ENCODE results near the gene PPL. TPM values are rescaled to one million over a fixed set of nuclear protein-coding genes. Genes with fewer than 3 reads are reported as not detected.

The PPL gene
- total and polyA plus RNA-seq, 2 donors (not counting 3 experiments of a cell fraction or from before 2014, with no cell fraction given): 0.07 to 0.20 TPM

DNA sequence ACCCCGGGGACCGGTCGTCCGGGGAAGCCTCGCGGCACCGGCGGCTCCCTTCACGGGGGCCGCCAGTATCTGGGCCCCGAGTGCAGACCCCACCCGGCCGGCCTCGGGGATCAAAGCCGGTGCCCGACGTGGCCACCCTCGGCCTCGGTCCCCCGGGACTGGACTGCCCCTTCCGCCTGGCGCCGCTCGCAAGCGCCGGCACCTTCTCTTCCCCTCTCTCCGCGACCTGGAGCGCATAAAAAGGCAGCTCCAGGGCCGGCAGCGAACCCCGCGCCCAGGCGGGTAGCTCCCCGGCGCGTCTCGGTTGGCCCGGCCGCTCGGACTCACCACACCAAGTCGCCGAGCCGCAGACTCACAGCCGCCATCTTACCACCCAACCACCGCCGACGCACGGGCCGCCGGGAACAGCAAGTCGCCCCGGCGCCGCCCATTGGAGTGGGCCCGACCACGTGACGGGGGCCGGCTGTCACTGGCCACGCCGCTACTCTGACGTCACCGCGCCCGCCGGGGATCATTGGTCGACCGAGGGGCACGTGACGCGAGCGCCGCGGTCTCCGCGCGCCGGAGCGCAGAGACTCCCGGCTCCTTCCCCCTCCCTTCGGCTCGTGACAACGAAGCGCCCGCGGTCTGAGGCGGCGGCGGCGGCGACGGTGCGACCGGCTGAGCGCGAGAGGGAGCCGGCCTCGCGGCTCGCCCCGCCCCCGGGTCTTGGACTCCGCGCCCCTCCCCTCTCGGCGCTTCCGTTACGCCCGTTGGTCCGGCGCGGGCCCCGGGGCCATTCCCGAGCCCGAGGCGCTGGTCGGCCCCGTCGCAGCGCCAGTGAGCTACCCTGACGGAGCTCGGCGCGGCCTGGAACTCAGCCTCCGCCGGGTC is 89.8 kb downstream of the PPL start, which contains the start of the genes GLYR1 and UBN1:
GLYR1 (minus strand) TSS at position 388 of the 873 bp plus-strand sequence; CDS start at position 365, 23 bp downstream.
UBN1 (plus strand) TSS at position 581 of the 873 bp plus-strand sequence. CDS start 5,437 bp downstream, outside the sequence.
- H3K4me1 ChIP-seq (ENCODE audit: control insufficient read depth, extremely low read depth, insufficient read depth, low read length): peaks cover 40% of the 10 kb centered on the region
- ChIA-PET CTCF (interaction anchor here (0.9 to 1.3 kb wide), 4 partner anchors 11 to 109 kb away, joined by 3 to 5 read pairs (median 4); no protein-coding TSS in a partner anchor), POLR2A (no interaction called here)
- H3K9me1 ChIP-seq (replicated peaks; ENCODE audit: control insufficient read depth, extremely low read depth, insufficient read depth, low read length): no peaks in the 10 kb centered on the region
- DNase-seq (ENCODE audit: low read depth, low spot score): peak; percentile 97
- dilution Hi-C loops (cut with MboI; ENCODE audit: extremely low pct_ligation_motif_present, low sequenced_read_pairs) (no loop called here), intact Hi-C loops (cut with micrococcal nuclease) (loop anchor here (1.0 to 2.0 kb wide), 3 partner anchors 44 to 109 kb away; no protein-coding TSS in a partner anchor)
- peaks cover 76% of the 10 kb centered on the region for H3K79me2 ChIP-seq (ENCODE audit: control insufficient read depth, insufficient read depth, low read length)
- H3K4me2 ChIP-seq (ENCODE audit: insufficient read depth, low read length): peak within 1 kb of the TSS; percentile 85
- BruUV-seq (replicated peaks): no TSS peak
- TF ChIP-seq POLR2A (IDR thresholded peaks at IDR 0.05; ENCODE audit: low read depth, low read length) (peak; percentile 81), EZH2 (IDR thresholded peaks at IDR 0.05; ENCODE audit: borderline replicate concordance, low read depth, low read length, severe bottlenecking) (no peak), POLR2AphosphoS5 (IDR thresholded peaks at IDR 0.05; ENCODE audit: insufficient read depth, low read depth, low read length) (peak; percentile 88), GATA2 (IDR thresholded peaks at IDR 0.05; ENCODE audit: insufficient read depth, insufficient read length, low read depth, low read length) (no peak), FOS (IDR thresholded peaks at IDR 0.05; ENCODE audit: borderline replicate concordance, insufficient read depth, low read length) (peak; percentile 10)
- TF ChIP-seq, protein P1, sequence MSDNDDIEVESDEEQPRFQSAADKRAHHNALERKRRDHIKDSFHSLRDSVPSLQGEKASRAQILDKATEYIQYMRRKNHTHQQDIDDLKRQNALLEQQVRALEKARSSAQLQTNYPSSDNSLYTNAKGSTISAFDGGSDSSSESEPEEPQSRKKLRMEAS (IDR thresholded peaks at IDR 0.05; ENCODE audit: insufficient read depth, insufficient read length): peak; percentile 99
- TF ChIP-seq, protein P2, sequence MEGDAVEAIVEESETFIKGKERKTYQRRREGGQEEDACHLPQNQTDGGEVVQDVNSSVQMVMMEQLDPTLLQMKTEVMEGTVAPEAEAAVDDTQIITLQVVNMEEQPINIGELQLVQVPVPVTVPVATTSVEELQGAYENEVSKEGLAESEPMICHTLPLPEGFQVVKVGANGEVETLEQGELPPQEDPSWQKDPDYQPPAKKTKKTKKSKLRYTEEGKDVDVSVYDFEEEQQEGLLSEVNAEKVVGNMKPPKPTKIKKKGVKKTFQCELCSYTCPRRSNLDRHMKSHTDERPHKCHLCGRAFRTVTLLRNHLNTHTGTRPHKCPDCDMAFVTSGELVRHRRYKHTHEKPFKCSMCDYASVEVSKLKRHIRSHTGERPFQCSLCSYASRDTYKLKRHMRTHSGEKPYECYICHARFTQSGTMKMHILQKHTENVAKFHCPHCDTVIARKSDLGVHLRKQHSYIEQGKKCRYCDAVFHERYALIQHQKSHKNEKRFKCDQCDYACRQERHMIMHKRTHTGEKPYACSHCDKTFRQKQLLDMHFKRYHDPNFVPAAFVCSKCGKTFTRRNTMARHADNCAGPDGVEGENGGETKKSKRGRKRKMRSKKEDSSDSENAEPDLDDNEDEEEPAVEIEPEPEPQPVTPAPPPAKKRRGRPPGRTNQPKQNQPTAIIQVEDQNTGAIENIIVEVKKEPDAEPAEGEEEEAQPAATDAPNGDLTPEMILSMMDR (IDR thresholded peaks at IDR 0.05; ENCODE audit: extremely low read depth in 1 of 2, insufficient read depth in 1 of 2, low read depth in 1 of 2, low read length in 2 of 2): no peak
- H3K27ac ChIP-seq (ENCODE audit: insufficient read depth, low read depth, low read length): peak within 1 kb of the TSS; percentile 84
- peak within 1 kb of the TSS; percentile 90 for H3K9ac ChIP-seq (replicated peaks; ENCODE audit: extremely low read depth, insufficient read depth, low read length)
- FAIRE-seq: peak; percentile 87
- no peaks in the 10 kb centered on the region for H3K9me3 ChIP-seq (replicated peaks; ENCODE audit: control insufficient read depth, insufficient read depth, low read length)
- H3K27me3 ChIP-seq (ENCODE audit: control insufficient read depth in 2 of 2, insufficient read depth in 2 of 2, low read length in 2 of 2): no peaks in the 10 kb centered on the region
- peaks cover 4% of the 10 kb centered on the region for H4K20me1 ChIP-seq (replicated peaks; ENCODE audit: control insufficient read depth, extremely low read depth, insufficient read depth, low read length)
- peaks cover 6 to 8% of the 10 kb centered on the region in 2 experiments for H3K36me3 ChIP-seq (ENCODE audit: control insufficient read depth in 2 of 2, extremely low read depth in 1 of 2, insufficient read depth in 2 of 2, low read length in 2 of 2)
- peak within 1 kb of the TSS; percentile 86 to 96 (median 86) for H3K4me3 ChIP-seq (replicated peaks in 1 of 3; ENCODE audit: insufficient read depth in 1 of 3, low read depth in 1 of 3, low read length in 3 of 3)
- peak within 1 kb of the TSS; percentile 94 for H2AFZ ChIP-seq (ENCODE audit: low read depth, low read length)
